GM23248 (cell line): ENCODE measurements around the gene ETV1. TPM values are rescaled to one million over a fixed set of nuclear protein-coding genes. Genes with fewer than 3 reads are reported as not detected.

Source experiments
- DNase-seq: peaks from one replicate; pipeline ENCODE4 v3.0.0-alpha.2; 2015
- H2AFZ ChIP-seq: fragments of 200-600 bp; sonication (generic); 2 replicates; pipeline ENCODE4 v1.6.1; 2016; ENCODE audit warnings: antibody characterized with exemption
- H3F3A ChIP-seq: fragments of 200-600 bp; sonication (generic); 2 replicates; pipeline ENCODE4 v1.6.1; 2016; ENCODE audit warnings: mild to moderate bottlenecking, antibody characterized with exemption, mixed run types; ENCODE audit not compliant: insufficient read depth
- H3K27ac ChIP-seq: fragments of 200-600 bp; sonication (generic); 2 replicates; pipeline ENCODE4 v1.5.1; 2016; ENCODE audit warnings: mild to moderate bottlenecking
- H3K27me3 ChIP-seq: fragments of 200-600 bp; sonication (generic); replicated peaks from 2 replicates; pipeline ENCODE4 v1.6.1; 2016; ENCODE audit warnings: mild to moderate bottlenecking; ENCODE audit not compliant: insufficient read depth
- H3K36me3 ChIP-seq: fragments of 200-600 bp; sonication (generic); 2 replicates; pipeline ENCODE4 v1.6.1; 2016; ENCODE audit warnings: low read depth, mild to moderate bottlenecking
- H3K4me1 ChIP-seq: fragments of 200-600 bp; sonication (generic); 2 replicates; pipeline ENCODE4 v1.6.1; 2016; ENCODE audit warnings: mild to moderate bottlenecking; ENCODE audit not compliant: insufficient read depth
- H3K4me2 ChIP-seq: fragments of 200-600 bp; sonication (generic); one replicate; pipeline ENCODE4 v1.6.1; 2016; ENCODE audit warnings: mild to moderate bottlenecking; ENCODE audit not compliant: unreplicated experiment
- H3K4me3 ChIP-seq: fragments of 200-600 bp; sonication (generic); 2 replicates; pipeline ENCODE4 v1.5.1; 2016; ENCODE audit warnings: mild to moderate bottlenecking
- H3K79me2 ChIP-seq: fragments of 200-600 bp; sonication (generic); 2 replicates; pipeline ENCODE4 v1.6.1; 2016; ENCODE audit warnings: mild to moderate bottlenecking; ENCODE audit not compliant: insufficient read depth
- H3K9ac ChIP-seq: fragments of 200-600 bp; sonication (generic); 2 replicates; pipeline ENCODE4 v1.6.1; 2016; ENCODE audit warnings: mild to moderate bottlenecking
- H3K9me2 ChIP-seq: fragments of 200-600 bp; sonication (generic); 2 replicates; pipeline ENCODE4 v1.6.1; 2016; ENCODE audit warnings: mixed run types, mild to moderate bottlenecking, moderate library complexity; ENCODE audit not compliant: insufficient read depth
- H3K9me3 ChIP-seq: fragments of 200-600 bp; sonication (generic); one replicate; pipeline ENCODE4 v1.6.1; 2017; ENCODE audit warnings: low read depth
- H4K20me1 ChIP-seq: fragments of 200-600 bp; sonication (generic); 2 replicates; pipeline ENCODE4 v1.6.0; 2016; ENCODE audit not compliant: insufficient read depth
- EZH2 ChIP-seq: fragments of 200-600 bp; sonication (generic); IDR thresholded peaks from 2 replicates; pipeline ENCODE4 v1.6.1; 2018; ENCODE audit warnings: antibody characterized with exemption, mild to moderate bottlenecking; ENCODE audit not compliant: insufficient read depth, poor library complexity, severe bottlenecking
- EZH2phosphoT487 ChIP-seq: fragments of 200-600 bp; sonication (generic); IDR thresholded peaks from 2 replicates; pipeline ENCODE4 v1.6.1; 2018; ENCODE audit warnings: antibody characterized with exemption, moderate library complexity, mild to moderate bottlenecking, low read depth; ENCODE audit not compliant: insufficient read depth
- WGBS, 2 experiments: methylation state at CpG; one replicate each; pipeline ENCODE4 v1.1.6; 2015 to 2017; ENCODE audit warnings: low lambda C conversion rate in 2 of 2, low coverage in 1 of 2; ENCODE audit errors: missing lambda C conversion rate in 2 of 2; 5-methylcytosine and 5-hydroxymethylcytosine counted together
- in situ Hi-C: fragments of 300-500 bp; cut with MboI; formaldehyde crosslinking; loops from 2 replicates; pipeline ENCODE4 v1.15.0; 2020
- polyA plus RNA-seq: library from polyadenylated mRNA; unstranded; fragments of >200 nt; fragmentation: Nextera tagmentation; extraction: Ambion mirVana; gene quantifications from 2 replicates; pipeline ENCODE4 v1.2.1, GENCODE V29; 2016
- total RNA-seq: library from RNA; depleted of rRNA; stranded (reverse); fragments of >200 nt; shearing (Covaris generic); gene quantifications from 2 replicates; pipeline ENCODE4 v1.2.3, GENCODE V29; 2014

Gene ETV1
- total and polyA plus RNA-seq, 2 experiments from 2014 or later, result 13.7 to 17.1 TPM

DNA sequence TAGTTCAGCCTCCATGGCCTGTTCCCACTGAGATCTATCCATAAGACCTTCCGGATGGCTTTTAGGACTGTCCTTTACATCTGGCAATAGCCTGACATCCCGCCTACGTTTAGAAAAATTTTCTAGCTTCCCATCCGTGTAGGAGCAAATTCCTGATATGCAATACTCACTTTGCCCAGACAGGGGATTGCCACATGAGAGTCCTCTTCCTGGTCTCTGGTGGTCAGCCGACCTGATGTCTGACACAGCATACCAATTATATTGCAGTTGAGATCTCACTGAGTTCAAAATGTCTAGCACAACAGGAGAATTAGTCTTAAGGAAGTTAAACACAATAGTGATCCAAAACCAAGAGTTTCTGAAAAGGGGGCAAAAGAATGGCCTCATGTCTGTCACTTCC, 9.4 kb upstream of the ETV1 start:
- in situ Hi-C loops, result loop anchor here (10.0 kb wide), 1 partner anchor 456 kb away; no protein-coding TSS in a partner anchor
- Histone ChIP-seq H3K36me3 (no peaks in the 10 kb centered on the region), H3F3A (no peaks in the 10 kb centered on the region), H3K9ac (no peak overlapping the region), H3K4me2 (no peak overlapping the region), H4K20me1 (no peaks in the 10 kb centered on the region), H3K27me3 (no peaks in the 10 kb centered on the region), H3K9me3 (no peaks in the 10 kb centered on the region), H3K79me2 (no peaks in the 10 kb centered on the region), H3K4me3 (no peak overlapping the region), H3K9me2 (no peaks in the 10 kb centered on the region; the same call in 1 of the 2 replicates), H3K27ac (no peak overlapping the region), H3K4me1 (no peaks in the 10 kb centered on the region), H2AFZ (no peak overlapping the region)
- TF ChIP-seq EZH2 (no peak), EZH2phosphoT487 (no peak)
- WGBS, 2 experiments, result 75 to 77% methylated on average over 5 of the region's 5 CpGs
- no peak for DNase-seq

DNA sequence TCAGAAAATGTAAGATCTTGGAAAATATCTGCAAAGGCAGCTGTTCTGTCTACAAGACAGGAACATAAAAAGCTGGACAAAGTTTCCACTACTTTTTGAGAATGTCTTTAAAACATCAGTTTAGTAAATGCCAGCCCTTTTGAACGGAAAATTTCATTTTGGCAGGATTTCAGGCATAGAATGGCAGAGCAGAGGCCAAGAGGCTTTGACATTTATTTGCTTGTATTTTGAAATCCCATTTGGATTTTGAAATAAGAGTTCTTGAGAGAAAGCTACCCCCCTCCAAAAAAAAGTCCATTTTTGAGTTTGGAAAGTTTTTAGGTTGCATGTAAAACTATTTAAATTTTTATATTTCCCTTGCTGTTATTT, 3.1 kb upstream of the ETV1 start:
- DNase-seq, result no peak
- H3K27ac ChIP-seq, result no peak overlapping the region
- H3K9me3 ChIP-seq, result no peaks in the 10 kb centered on the region
- in situ Hi-C loops, result loop anchor here (10.0 kb wide), 1 partner anchor 462 kb away; no protein-coding TSS in a partner anchor
- H3K9ac ChIP-seq, result no peak overlapping the region
- no peaks in the 10 kb centered on the region for H4K20me1 ChIP-seq
- H3K4me1 ChIP-seq, result peaks cover 17% of the 10 kb centered on the region
- H3K9me2 ChIP-seq, result no peaks in the 10 kb centered on the region
- H3K4me2 ChIP-seq, result no peak overlapping the region
- no peak overlapping the region for H3K4me3 ChIP-seq
- TF ChIP-seq EZH2phosphoT487 (no peak), EZH2 (no peak)
- H3F3A ChIP-seq, result peaks cover 21% of the 10 kb centered on the region
- peak overlapping the region; percentile 81 for H2AFZ ChIP-seq
- H3K36me3 ChIP-seq, result no peaks in the 10 kb centered on the region
- 48 to 51% methylated on average over 1 of the region's 1 CpG for WGBS, 2 experiments
- H3K79me2 ChIP-seq, result peaks cover 9% of the 10 kb centered on the region; the same call in 1 of the 2 replicates
- no peaks in the 10 kb centered on the region for H3K27me3 ChIP-seq

DNA sequence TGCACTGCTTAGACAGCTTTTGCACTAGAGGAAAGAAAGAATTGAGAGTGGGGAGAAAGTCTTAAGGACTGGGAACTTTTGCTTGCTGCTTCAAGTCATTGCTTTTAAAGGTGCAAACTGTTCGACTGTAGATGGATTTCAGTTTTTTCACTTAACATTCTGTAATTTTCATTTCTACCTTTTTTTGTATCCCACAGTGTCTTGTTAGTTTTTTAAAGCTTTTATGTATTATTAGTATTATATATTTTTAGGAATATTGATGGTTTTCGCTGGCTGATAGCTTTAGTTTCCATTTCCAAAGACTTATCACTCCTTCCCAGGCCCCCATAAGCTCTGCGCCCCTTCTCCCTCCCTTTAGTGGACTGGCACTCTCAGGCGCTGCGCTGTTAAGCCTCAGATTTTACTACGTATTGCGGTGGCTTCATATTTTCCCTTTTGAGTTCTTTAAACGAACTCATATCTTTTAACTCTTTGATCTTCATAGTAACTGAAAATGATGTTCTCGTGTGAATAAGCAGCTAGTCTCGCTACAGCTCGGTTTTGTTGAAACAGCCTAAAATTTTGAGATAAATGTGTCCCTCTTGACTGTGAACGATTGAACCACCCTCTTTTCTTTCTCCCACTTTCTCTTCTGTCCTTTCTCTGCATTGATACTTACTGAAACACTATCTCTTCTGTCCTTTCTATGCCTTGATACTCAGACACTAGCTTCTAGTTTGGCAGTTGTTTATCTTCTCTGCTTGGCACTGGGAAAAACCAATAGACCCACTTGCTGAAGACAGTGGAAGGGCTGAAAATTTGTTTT, 2.5 kb upstream of the ETV1 start:
- DNase-seq, result no peak
- peak overlapping the region; percentile 88 for H3K4me2 ChIP-seq
- peak overlapping the region; percentile 65 for H3K9ac ChIP-seq
- peak overlapping the region; percentile 81 for H2AFZ ChIP-seq
- H3K27me3 ChIP-seq, result no peaks in the 10 kb centered on the region
- H3K79me2 ChIP-seq, result peaks cover 11% of the 10 kb centered on the region; the same call in 1 of the 2 replicates
- in situ Hi-C loops, result loop anchor here (10.0 kb wide), 1 partner anchor 463 kb away; no protein-coding TSS in a partner anchor
- H3K4me3 ChIP-seq, result peak overlapping the region; percentile 100
- no peak for TF ChIP-seq EZH2
- TF ChIP-seq EZH2phosphoT487, result no peak
- no peaks in the 10 kb centered on the region for H3K9me3 ChIP-seq
- H3F3A ChIP-seq, result peaks cover 21% of the 10 kb centered on the region
- H3K9me2 ChIP-seq, result no peaks in the 10 kb centered on the region
- peak overlapping the region; percentile 60 for H3K27ac ChIP-seq
- no peaks in the 10 kb centered on the region for H3K36me3 ChIP-seq
- 73 to 77% methylated on average over 12 of the region's 12 CpGs for WGBS, 2 experiments
- peaks cover 22% of the 10 kb centered on the region for H3K4me1 ChIP-seq
- no peaks in the 10 kb centered on the region for H4K20me1 ChIP-seq

GRCh38 chr7:13990984-13991790, 1.7 kb upstream of the ETV1 start:
- H3K9me2 ChIP-seq, result no peaks in the 10 kb centered on the region
- 1% methylated on average over 38 of the region's 38 CpGs for WGBS, 2 experiments
- in situ Hi-C loops, result loop anchor here (10.0 kb wide), 1 partner anchor 464 kb away; no protein-coding TSS in a partner anchor
- peaks cover 11% of the 10 kb centered on the region; the same call in 1 of the 2 replicates for H3K79me2 ChIP-seq
- H3K9ac ChIP-seq, result peak overlapping the region; percentile 82
- H3K4me1 ChIP-seq, result peaks cover 24% of the 10 kb centered on the region
- H3K4me2 ChIP-seq, result peak overlapping the region; percentile 99
- peak overlapping the region; percentile 64 for H3K27ac ChIP-seq
- TF ChIP-seq EZH2phosphoT487, result no peak
- peak overlapping the region; percentile 100 for H3K4me3 ChIP-seq
- H3F3A ChIP-seq, result peaks cover 21% of the 10 kb centered on the region
- H3K9me3 ChIP-seq, result no peaks in the 10 kb centered on the region
- DNase-seq, result peak; percentile 99
- H2AFZ ChIP-seq, result peak overlapping the region; percentile 99
- no peaks in the 10 kb centered on the region for H4K20me1 ChIP-seq
- no peaks in the 10 kb centered on the region for H3K27me3 ChIP-seq
- H3K36me3 ChIP-seq, result no peaks in the 10 kb centered on the region
